ENCODE results near the gene MYRIP. TPM values are rescaled to one million over a fixed set of nuclear protein-coding genes. Genes with fewer than 3 reads are reported as not detected.

The MYRIP gene
- total RNA-seq, 1 experiment from 2014 or later: 0.44 TPM

DNA sequence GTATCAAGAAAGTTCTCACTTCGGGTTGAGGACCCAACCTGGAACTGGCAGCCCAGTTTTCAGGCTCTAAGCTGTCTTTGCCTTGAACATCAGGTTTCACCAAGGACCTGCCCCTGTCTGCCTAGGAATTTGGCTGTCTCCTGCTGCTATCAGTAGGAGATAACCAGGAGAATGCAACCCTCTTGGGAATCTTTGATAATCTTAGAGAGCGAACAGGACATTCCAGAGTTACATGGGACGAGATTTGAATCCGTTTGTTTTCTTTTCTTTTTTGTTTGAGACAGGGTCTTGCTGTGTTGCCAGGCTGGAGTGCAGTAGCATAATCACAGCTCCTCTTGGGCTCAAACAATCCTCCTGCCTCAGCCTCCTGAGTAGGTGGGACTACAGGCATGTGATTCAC, 482.1 kb downstream of the MYRIP start:
- ATAC-seq (no peak), DNase-seq (ENCODE audit: low read depth, low spot score) (no peak)
- Histone ChIP-seq H3K36me3 (ENCODE audit: control insufficient read depth in 1 of 2, insufficient read depth in 2 of 2, low read length in 2 of 2) (no peaks in the 10 kb centered on the region), H3K4me3 (replicated peaks in 1 of 2; ENCODE audit: low read depth in 1 of 2, low read length in 2 of 2) (no peak overlapping the region), H4K20me1 (ENCODE audit: insufficient read depth) (no peaks in the 10 kb centered on the region), H3K4me1 (ENCODE audit: control insufficient read depth in 1 of 2, insufficient read depth in 2 of 2, low read length in 2 of 2) (no peaks in the 10 kb centered on the region), H3K27ac (ENCODE audit: low read depth, low read length) (no peak overlapping the region), H3K27me3 (ENCODE audit: insufficient read depth, low read length) (no peaks in the 10 kb centered on the region), H3K4me2 (ENCODE audit: low read length) (no peak overlapping the region), H3K9ac (ENCODE audit: low read length) (no peak overlapping the region), H2AFZ (ENCODE audit: low read depth, low read length, poor library complexity, severe bottlenecking) (no peak overlapping the region), H3K9me3 (ENCODE audit: control insufficient read depth in 1 of 2, insufficient read depth in 1 of 2, low read depth in 1 of 2, low read length in 2 of 2) (no peaks in the 10 kb centered on the region), H3K9me2 (ENCODE audit: insufficient read depth) (no peaks in the 10 kb centered on the region), H3K79me2 (ENCODE audit: insufficient read depth, low read length) (no peaks in the 10 kb centered on the region)
- RAD21 ChIA-PET (ENCODE audit: low non-redundant PET in 1 of 2, low total read pairs in 2 of 2, uncharacterized antibody in 2 of 2, unreplicated experiment in 2 of 2): no interaction called here
- TF ChIP-seq, protein P1, sequence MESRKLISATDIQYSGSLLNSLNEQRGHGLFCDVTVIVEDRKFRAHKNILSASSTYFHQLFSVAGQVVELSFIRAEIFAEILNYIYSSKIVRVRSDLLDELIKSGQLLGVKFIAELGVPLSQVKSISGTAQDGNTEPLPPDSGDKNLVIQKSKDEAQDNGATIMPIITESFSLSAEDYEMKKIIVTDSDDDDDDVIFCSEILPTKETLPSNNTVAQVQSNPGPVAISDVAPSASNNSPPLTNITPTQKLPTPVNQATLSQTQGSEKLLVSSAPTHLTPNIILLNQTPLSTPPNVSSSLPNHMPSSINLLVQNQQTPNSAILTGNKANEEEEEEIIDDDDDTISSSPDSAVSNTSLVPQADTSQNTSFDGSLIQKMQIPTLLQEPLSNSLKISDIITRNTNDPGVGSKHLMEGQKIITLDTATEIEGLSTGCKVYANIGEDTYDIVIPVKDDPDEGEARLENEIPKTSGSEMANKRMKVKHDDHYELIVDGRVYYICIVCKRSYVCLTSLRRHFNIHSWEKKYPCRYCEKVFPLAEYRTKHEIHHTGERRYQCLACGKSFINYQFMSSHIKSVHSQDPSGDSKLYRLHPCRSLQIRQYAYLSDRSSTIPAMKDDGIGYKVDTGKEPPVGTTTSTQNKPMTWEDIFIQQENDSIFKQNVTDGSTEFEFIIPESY (IDR thresholded peaks at IDR 0.05; ENCODE audit: extremely low read depth, insufficient replicate concordance, low read length): no peak
- TF ChIP-seq, protein P2, sequence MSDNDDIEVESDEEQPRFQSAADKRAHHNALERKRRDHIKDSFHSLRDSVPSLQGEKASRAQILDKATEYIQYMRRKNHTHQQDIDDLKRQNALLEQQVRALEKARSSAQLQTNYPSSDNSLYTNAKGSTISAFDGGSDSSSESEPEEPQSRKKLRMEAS (IDR thresholded peaks at IDR 0.05): no peak
- TF ChIP-seq ELF1 (IDR thresholded peaks at IDR 0.05; ENCODE audit: borderline replicate concordance, low read depth) (no peak), JUND (IDR thresholded peaks at IDR 0.05) (no peak), YY1 (IDR thresholded peaks at IDR 0.05; ENCODE audit: extremely low read depth, insufficient replicate concordance, low read depth, low read length) (no peak), EZH2 (IDR thresholded peaks at IDR 0.05) (no peak), POLR2AphosphoS5 (IDR thresholded peaks at IDR 0.05; ENCODE audit: low read depth, low read length) (no peak), CEBPB (IDR thresholded peaks at IDR 0.05; ENCODE audit: low read depth) (no peak), FOSL1 (IDR thresholded peaks at IDR 0.05; ENCODE audit: low read depth) (no peak), SRF (IDR thresholded peaks at IDR 0.05; ENCODE audit: low read depth) (no peak), ZFX (IDR thresholded peaks at IDR 0.05) (no peak), RAD21 (IDR thresholded peaks at IDR 0.05; ENCODE audit: low read depth) (no peak), POLR2A (IDR thresholded peaks at IDR 0.05; ENCODE audit: borderline replicate concordance, extremely low read depth, insufficient read depth, insufficient read length) (no peak), ZNF274 (IDR thresholded peaks at IDR 0.05; ENCODE audit: low read depth, low read length) (no peak)
- TF ChIP-seq, protein P3, sequence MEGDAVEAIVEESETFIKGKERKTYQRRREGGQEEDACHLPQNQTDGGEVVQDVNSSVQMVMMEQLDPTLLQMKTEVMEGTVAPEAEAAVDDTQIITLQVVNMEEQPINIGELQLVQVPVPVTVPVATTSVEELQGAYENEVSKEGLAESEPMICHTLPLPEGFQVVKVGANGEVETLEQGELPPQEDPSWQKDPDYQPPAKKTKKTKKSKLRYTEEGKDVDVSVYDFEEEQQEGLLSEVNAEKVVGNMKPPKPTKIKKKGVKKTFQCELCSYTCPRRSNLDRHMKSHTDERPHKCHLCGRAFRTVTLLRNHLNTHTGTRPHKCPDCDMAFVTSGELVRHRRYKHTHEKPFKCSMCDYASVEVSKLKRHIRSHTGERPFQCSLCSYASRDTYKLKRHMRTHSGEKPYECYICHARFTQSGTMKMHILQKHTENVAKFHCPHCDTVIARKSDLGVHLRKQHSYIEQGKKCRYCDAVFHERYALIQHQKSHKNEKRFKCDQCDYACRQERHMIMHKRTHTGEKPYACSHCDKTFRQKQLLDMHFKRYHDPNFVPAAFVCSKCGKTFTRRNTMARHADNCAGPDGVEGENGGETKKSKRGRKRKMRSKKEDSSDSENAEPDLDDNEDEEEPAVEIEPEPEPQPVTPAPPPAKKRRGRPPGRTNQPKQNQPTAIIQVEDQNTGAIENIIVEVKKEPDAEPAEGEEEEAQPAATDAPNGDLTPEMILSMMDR (IDR thresholded peaks at IDR 0.05 in 2 of 3, conservative IDR thresholded peaks at IDR 0.05 in 1 of 3; ENCODE audit: borderline replicate concordance in 1 of 3, insufficient read depth in 1 of 3, low read depth in 2 of 3, low read length in 2 of 3): no peak
- POLR2A ChIA-PET: no interaction called here
- no TSS peak for BruUV-seq (replicated peaks)
- CTCF ChIA-PET: no interaction called here
- intact Hi-C loops (cut with micrococcal nuclease): no loop called here

All from HCT116 (cell line).